HG03558 (cell line): ENCODE measurements around the gene FHOD3.
A peak's percentile ranks its signal among the peaks of the same experiment; 100 is the strongest.

Experiments
- ATAC-seq: cut with Tn5 transposase; IDR thresholded peaks from one replicate; pipeline ENCODE4 v1.9.1; 2021; ENCODE audit warnings: moderate number of reproducible peaks; ENCODE audit not compliant: unreplicated experiment; ENCODE audit errors: extremely low read depth

Gene FHOD3

GRCh38 chr18:36499938-36500337 lies 202.4 kb downstream of the FHOD3 start:
- peak; percentile 82 for ATAC-seq

- no peak for ATAC-seq
Measured at GRCh38 chr18:36501100-36501499, 203.6 kb downstream of the FHOD3 start.

GRCh38 chr18:36503477-36503876 lies 206.0 kb downstream of the FHOD3 start:
- ATAC-seq, result no peak

GRCh38 chr18:36504928-36505327 lies 207.4 kb downstream of the FHOD3 start:
- no peak for ATAC-seq

- no peak for ATAC-seq
Measured at GRCh38 chr18:36505665-36506064, 208.2 kb downstream of the FHOD3 start.

GRCh38 chr18:36509646-36510197 lies 212.2 kb downstream of the FHOD3 start:
- ATAC-seq, result no peak

GRCh38 chr18:36511791-36512352 lies 214.4 kb downstream of the FHOD3 start:
- ATAC-seq, result no peak

- no peak for ATAC-seq
Measured at GRCh38 chr18:36513556-36513955, 216.0 kb downstream of the FHOD3 start.

GRCh38 chr18:36514778-36515177 lies 217.3 kb downstream of the FHOD3 start:
- ATAC-seq, result no peak

- no peak for ATAC-seq
Measured at GRCh38 chr18:36516258-36516657, 218.7 kb downstream of the FHOD3 start.

- no peak for ATAC-seq
Measured at GRCh38 chr18:36516726-36517125, 219.2 kb downstream of the FHOD3 start.

- no peak for ATAC-seq
Measured at GRCh38 chr18:36518839-36519238, 221.3 kb downstream of the FHOD3 start.

GRCh38 chr18:36519358-36519757 lies 221.8 kb downstream of the FHOD3 start:
- ATAC-seq, result no peak

- no peak for ATAC-seq
Measured at GRCh38 chr18:36522509-36522908, 225.0 kb downstream of the FHOD3 start.

GRCh38 chr18:36525913-36526312 lies 228.4 kb downstream of the FHOD3 start:
- no peak for ATAC-seq

GRCh38 chr18:36526611-36527010 lies 229.1 kb downstream of the FHOD3 start:
- ATAC-seq, result no peak

GRCh38 chr18:36527051-36527450 lies 229.5 kb downstream of the FHOD3 start:
- no peak for ATAC-seq

- no peak for ATAC-seq
Measured at GRCh38 chr18:36527740-36528455, 230.4 kb downstream of the FHOD3 start.

- ATAC-seq, result no peak
Measured at GRCh38 chr18:36529747-36530146, 232.2 kb downstream of the FHOD3 start.

GRCh38 chr18:36530676-36531405 lies 233.3 kb downstream of the FHOD3 start:
- no peak for ATAC-seq

GRCh38 chr18:36531636-36532035 lies 234.1 kb downstream of the FHOD3 start:
- no peak for ATAC-seq
